GM18526 (cell line): ENCODE data around the gene DOCK9.

ENCODE experiments used
- POLR2A ChIP-seq: IDR thresholded peaks from 3 replicates; pipeline ENCODE4 v1.6.1; 2011; ENCODE audit not compliant: insufficient read length; ENCODE audit errors: extremely low read depth

The DOCK9 gene, protein sequence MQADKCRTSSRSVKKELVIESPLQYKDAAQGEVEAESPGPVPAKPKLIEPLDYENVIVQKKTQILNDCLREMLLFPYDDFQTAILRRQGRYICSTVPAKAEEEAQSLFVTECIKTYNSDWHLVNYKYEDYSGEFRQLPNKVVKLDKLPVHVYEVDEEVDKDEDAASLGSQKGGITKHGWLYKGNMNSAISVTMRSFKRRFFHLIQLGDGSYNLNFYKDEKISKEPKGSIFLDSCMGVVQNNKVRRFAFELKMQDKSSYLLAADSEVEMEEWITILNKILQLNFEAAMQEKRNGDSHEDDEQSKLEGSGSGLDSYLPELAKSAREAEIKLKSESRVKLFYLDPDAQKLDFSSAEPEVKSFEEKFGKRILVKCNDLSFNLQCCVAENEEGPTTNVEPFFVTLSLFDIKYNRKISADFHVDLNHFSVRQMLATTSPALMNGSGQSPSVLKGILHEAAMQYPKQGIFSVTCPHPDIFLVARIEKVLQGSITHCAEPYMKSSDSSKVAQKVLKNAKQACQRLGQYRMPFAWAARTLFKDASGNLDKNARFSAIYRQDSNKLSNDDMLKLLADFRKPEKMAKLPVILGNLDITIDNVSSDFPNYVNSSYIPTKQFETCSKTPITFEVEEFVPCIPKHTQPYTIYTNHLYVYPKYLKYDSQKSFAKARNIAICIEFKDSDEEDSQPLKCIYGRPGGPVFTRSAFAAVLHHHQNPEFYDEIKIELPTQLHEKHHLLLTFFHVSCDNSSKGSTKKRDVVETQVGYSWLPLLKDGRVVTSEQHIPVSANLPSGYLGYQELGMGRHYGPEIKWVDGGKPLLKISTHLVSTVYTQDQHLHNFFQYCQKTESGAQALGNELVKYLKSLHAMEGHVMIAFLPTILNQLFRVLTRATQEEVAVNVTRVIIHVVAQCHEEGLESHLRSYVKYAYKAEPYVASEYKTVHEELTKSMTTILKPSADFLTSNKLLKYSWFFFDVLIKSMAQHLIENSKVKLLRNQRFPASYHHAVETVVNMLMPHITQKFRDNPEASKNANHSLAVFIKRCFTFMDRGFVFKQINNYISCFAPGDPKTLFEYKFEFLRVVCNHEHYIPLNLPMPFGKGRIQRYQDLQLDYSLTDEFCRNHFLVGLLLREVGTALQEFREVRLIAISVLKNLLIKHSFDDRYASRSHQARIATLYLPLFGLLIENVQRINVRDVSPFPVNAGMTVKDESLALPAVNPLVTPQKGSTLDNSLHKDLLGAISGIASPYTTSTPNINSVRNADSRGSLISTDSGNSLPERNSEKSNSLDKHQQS (N-terminal part only)

DNA sequence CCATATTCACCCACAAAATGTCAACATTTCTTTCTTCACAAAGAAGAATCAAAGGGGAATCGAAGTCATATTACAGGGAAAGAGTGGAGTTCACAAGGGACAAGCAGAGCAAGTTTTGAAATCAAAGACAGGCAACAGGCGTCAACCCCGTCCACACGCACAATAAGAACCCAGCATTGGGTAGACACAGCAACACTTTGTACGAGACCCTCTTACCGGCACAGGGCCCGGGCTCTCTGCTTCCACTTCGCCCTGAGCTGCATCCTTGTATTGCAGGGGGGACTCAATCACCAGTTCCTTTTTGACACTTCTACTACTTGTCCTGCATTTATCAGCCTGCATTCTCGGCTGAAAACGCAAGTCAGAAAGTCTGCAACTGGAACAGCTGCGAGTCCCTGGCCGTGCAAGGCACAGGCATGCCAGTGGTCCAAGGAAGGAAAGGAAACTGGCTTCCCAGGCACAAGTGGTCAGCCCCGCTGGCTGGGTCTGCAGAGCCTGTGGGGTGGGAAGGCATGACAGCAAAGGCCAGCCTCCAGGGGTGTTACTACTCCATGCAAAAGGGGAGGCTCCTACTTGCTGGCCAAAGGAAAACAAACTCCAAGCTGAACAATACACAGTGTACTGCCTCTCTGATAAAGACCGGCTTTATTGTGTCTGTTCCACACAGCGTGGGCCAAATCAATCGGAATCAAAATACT lies at the start of gene DOCK9:
DOCK9 (minus strand) TSS at position 497 of the 698 bp plus-strand sequence; CDS start at position 342, 155 bp downstream.
- TF ChIP-seq POLR2A, result no peak

DNA sequence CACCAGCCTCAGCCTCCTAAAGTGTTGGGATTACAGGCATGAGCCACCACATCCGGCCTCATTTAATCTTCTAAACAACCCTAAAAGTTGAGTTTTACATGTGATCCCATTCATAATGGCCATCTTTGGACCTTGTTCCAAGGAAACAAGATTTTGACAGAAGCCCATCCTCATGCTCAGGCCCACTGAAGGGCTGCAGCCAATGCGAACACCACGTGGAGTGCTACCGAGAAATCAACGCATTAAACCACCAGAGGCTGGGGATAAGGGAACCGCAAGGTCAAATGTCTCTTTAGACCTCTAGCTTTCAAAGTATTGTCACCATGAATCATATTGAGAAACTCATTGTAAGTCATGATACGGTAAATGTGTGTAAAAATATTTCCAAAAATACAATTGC lies 49.4 kb upstream of the DOCK9 start:
- no peak for TF ChIP-seq POLR2A

DNA sequence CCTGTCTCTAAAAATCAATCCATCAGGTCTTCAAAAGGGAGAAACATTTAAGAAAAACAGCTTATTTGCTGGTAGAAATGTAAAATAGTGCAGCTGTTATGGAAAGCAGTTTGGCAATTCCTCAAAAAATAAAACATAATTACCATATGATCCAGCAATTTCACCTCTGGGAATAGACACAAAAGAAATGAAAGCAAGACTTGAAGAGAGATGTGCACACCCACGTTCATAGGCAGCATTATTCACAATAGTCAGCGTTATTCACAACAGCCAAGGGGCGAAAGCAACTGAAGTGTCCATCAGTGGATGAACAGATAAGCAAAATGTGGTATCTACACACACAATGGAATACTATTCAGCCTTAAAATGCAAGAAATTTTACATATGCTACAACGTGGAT lies 45.1 kb upstream of the DOCK9 start:
- TF ChIP-seq POLR2A, result no peak

DNA sequence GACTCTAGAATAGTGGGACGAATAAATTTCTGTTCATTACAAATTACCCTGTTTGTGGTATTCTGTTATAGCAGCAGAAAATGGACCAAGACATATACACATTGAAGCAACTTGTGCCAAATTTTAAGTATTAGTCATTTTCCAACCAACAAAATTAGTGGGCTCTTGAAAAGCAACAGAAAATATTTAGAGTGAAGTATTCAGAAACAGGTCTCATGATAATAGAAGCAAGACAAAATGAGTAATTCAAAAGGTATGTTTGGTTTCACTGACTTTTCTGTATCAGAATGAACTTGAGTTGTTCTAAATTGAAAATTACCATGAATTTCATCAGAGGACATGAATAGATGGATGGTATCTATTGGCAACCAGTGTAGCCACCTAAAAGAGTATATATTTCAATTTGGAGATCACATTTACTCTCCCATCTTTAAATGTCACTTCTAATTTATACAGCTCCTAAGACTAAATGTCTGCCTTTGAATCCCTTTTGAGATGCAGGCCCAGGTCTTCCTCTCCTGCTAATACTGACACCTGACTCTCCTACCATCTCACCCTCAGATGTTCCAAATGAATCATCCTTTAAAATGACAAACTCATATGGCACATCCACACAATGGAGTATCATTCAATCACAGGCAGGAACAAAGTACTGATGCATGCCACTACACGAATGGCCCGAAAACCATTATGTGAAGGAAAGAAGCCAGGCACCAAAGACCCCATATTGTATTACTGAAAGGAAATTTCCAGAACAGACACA lies 40.7 kb upstream of the DOCK9 start:
- TF ChIP-seq POLR2A, result no peak

DNA sequence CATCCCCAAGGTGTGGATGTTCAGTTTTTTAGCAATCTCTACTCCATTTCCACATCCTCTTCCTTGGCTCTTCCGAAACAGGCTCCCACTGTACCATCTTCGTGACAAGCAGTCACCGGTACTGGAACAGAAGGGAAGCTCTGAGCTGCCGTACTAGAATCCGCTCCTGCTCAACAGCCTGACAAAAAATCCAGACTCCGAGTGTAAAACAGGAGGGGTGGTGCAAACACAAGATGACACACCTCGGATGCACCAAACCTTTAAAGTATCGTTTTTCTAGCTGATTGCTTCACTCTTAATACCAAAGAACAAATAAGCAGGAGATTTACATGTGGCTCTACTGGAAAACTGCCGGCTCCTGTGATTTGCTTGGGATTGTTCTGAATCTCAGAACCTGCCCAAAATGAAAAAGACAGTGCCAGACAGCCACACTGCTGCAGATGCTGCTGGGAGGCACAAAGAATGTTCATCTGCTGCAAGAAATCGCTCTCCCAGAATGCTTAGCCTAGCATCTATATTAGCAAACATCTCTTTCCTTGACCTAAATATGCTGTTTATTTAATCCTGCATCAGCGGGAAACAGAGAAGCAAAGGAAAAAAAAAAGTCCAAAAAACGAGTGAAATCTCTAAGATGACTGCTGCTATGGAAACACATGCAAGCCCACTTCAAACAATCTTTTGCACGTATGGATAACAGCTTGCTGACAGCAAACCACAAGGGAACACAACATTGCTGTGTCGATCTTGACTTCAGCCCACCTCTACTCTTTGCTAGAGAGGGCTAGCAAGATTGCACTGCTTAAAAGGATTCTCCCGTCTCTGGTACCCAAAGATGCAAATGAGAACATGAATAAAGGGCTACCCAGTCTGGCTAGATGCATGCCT lies 38.0 kb upstream of the DOCK9 start:
- TF ChIP-seq POLR2A, result no peak

DNA sequence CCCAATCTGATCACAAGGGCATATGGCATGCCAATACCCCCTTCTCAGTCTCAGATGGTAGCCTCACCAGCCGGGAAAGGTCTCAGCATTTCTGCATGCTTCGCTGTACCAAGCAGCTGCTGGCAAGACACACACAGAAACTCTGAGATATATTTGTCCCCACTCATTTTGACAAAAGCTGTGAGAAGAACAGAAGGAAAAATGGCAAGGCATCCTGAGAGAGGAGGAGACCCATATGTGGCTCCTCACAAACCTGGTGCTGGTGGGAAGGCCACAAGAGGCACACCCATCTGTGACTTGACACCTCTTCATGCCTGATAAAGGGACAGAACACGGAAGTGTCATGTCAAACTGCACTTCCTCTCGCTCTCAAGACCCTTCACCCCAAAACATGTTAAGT lies 36.7 kb upstream of the DOCK9 start:
- no peak for TF ChIP-seq POLR2A

DNA sequence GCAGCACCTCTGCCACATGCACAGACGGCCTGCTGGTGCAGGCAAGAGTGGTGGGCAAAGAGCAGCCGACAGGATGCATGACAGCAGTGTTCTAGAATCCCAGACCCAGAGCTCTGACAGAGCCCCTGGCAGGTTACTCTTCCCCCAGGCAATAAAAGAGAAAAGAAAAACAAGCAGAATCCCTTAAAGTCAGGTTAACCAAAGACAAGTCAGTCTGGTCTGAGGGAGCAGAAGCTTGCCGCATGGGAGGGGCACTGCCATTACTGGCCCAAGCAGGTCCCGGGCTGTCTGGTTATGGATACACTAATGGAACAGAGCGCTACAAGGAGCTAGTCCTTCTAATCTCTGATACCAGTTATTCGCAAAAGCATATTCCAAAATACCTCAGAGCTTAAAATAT lies 36.1 kb upstream of the DOCK9 start:
- no peak for TF ChIP-seq POLR2A

DNA sequence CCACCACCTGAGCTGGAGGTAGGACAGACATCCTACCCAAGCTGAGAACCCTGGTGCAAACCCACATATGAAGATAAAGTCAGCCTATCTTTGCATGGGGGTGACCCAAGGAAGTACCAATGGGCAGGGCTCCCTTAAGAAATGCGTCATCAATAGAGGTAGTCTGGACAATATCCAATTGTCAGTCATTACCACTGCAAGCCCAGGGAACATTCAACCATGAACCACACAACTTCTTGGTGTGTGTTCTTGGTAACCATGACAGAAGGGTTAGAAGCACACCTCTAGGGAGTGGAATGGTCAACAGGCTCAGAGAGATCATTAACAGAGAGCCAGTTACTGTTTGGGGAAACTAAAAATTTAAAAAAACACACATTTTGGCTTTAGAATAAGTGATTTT lies 34.7 kb upstream of the DOCK9 start:
- no peak for TF ChIP-seq POLR2A

DNA sequence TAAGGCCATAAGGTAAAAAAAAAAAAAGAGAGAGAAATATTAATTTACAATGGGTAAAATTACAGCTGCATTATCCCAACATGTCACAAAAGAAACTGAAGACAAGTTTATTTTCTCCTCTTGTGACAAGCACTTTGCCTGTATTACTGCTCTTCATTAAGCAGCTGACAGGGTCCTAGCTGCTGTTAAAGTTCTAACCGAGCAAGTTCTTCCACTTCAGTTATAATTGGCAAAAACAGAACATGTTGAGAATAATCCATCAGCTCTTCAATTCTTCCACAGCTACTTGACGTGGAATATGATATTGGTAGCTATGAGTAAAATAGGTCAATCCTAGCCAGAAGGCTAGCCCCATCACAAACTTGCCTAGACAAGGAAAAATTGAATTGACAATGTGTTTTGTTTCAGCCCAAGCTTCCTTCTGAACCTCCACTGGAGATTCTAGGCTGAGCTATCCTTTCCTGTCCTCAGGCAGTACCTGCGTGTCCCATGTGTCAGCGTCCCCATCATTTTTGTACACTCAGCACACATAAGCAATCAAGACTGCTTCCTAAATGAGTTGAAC lies 32.2 kb upstream of the DOCK9 start:
- TF ChIP-seq POLR2A, result no peak

DNA sequence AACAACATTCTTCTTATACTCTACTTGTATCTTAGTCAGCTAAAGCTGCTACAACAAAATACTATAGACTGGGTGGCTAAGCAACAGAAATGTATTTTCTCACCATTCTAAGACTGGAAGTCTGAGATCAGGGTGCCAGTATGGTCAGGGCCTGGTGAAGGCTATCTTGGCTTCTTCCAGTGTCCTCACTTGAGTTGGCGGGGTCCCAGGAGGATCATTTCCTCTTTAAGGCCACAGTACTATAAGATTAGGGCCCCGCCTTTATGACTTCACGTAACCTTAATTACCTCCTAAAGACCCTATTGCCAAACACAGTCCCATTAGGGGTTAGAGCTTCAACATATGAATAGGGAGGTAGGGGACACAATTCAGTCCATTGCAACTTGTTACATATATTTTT lies 30.7 kb upstream of the DOCK9 start:
- TF ChIP-seq POLR2A, result no peak

DNA sequence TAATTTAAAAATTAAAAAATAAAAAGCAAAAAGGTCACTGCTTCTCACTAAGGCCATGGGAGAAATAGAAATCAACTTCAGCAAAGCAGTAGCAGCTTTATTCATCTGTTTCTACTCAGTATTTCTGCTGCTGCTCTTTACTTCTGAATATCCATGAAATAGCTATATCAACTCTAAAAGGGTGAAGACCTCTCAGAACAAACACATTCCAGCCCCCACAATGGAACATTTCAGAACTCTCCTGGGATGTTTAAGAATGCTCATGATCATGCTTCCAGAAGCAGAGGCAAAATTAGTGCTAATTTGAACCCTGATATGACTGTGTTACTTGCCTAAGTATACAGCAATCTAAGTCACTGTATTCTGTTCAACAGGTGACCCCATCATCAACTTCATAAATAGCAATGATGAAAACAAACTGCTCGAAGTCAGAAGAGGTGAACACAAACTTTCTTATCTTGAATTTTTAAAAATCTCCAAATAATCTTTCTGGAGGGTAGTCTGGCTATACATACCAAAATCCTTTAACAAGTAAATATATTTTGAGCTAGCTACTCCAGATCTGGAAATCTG lies 29.6 kb upstream of the DOCK9 start:
- no peak for TF ChIP-seq POLR2A

DNA sequence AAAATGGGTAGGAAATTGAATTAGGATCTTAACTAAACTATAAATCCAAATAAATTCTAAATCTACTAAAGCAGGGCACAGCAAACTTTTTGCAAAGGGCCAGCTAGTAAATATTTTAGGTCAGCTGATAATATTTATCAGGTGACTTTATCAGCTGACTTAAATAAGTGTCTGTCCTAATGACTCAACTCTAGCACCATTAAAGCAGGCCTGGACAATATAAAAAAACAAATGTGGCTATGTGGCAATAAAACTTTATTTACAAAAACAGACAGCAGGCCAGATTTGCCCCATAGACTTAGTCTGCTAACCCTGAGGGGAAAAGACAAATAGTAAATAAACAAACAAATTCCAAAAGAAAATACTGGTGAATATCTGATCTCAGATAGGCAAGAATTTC lies 27.7 kb upstream of the DOCK9 start:
- TF ChIP-seq POLR2A, result no peak

DNA sequence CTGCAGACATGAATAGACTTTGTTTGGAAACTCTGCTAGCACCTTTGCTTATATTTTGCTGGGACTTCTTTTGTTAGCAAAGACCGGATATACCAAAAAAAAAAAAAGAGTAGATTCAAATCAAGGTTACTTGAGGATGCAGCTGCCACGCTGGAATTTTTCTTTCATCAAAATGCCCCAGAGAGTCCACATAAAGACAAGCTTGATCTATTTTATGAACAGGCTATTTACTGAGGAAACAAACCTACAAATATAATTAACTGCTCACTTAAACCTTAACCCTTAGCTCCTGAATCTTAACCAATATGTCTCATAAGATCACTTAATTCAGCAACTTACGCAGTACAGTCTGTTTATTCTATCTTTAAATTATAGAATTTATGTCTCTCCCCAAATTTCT lies 27.1 kb upstream of the DOCK9 start:
- no peak for TF ChIP-seq POLR2A
